GM18508 (cell line): ENCODE data around the gene TNNI2.

Experiments
- ATAC-seq: cut with Tn5 transposase; IDR thresholded peaks from one replicate; pipeline ENCODE4 v1.9.1; 2021; ENCODE audit warnings: moderate number of reproducible peaks; ENCODE audit not compliant: insufficient read depth, unreplicated experiment

Gene TNNI2

DNA sequence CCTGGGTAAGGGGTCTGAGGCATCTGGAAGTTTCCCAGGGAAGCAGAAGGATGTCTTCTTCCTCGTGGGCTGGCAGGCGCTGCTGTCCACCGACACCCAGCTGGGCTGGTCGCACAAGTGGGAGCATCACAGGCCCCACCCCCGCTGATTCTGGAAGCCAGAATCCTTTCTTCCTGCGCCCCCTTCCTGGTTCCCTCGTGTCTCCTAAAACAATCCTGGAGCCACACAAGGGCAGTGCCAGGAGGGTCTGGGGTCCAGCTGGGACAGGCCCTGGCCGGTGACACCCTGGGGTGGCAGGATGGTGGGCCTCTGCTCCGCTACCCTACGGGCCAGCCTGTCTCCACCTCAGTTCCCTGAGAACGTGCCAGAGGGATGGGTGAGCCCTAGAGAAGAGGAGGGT is 18.3 kb downstream of the TNNI2 start:
- no peak for ATAC-seq

DNA sequence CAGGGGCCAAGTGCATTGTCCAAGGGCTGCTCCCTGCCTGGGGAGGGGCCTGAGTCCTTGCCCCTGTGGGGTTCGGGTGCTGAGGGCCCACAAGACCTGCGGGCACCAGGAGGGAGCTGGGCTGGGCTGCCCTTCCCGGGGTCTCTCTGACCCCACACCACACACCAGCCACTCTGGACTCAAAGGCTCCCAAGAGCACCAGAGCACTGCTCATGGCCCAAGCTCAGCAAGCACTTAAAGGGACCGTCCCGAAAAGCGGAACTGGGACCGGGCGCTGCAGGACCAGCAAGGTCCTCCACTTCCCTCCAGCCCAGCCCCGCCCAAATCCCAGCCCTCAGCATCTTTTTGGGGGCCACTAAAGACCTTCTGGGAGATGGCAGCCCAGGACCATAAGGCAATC is 19.4 kb downstream of the TNNI2 start:
- no peak for ATAC-seq

GRCh38 chr11:1858576-1858975 is 19.8 kb downstream of the TNNI2 start:
- ATAC-seq = no peak

DNA sequence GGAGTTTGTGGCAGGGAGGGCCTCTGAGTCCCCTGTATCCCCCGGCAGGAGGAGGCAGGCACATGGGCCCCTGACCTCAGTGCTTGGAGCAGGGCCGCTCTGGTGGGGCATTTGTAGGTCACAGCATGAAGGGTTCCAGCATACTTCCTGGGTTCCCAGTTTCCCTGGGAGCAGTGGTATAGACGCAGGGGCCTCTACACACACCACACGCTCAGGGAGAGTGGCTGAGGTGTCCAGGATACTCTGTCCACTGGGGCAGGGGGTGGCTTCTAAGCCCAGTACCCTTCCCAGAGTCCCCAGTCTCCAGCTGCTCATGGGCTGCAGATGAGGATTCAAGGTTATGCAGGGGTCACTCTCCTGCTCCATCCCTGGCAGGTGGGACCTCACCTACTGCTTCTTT is 20.2 kb downstream of the TNNI2 start:
- no peak for ATAC-seq

DNA sequence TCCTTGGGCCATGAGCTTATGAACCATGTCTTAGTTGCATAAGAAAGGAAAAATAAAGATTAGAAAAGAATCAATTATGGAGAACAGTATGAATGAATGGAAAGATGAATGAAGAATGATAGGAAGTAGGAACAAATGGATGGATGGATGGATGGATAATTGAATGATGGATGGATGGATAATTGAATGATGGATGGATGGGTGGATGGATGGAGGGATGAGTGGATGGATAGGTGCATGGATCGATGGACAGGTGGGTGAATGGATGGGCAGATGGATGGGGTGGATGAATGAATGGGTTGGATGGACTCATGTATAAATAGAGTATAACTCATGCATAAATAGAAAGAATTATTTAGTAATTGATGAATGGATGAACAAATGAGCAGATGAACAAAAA is 21.3 kb downstream of the TNNI2 start:
- no peak for ATAC-seq

DNA sequence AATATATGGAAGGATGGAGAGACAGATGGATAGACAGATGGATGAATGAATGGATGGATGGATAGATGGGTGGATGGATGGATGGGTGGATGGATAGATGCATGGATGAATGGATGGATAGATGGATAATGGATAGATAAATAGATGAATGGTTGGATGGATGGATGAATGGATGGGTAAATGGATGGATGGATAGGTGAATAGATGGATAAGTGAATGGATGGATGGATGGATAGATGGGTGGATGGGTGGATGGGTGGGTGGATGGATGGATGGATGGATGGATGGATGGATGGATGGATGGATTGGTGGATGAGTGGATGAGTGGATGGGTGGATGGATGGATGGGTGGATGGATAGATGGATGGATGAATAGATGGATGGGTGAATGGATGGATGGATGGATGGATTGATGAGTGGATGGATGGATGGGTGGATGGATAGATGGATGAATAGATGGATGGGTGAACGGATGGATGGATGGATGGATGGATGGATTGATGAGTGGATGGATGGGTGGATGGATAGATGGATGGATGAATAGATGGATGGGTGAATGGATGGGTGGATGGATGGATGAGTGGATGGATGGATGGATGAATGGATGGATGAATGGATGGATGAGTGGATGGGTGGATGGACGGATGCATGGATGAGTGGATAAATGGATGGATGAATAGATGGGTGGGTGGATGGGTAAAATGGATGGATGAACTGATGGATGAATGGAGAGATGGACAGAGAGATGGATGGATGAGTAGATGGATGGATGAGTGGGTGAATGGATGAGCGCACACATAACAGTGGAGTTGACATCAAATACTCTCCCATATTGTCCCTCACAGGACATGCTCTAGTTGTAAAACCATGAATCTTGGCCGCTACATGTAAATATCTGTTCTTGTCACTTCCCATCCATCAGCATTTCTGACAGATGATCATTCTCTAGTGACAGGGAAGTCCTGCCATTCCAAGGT is 22.9 kb downstream of the TNNI2 start:
- no peak for ATAC-seq

DNA sequence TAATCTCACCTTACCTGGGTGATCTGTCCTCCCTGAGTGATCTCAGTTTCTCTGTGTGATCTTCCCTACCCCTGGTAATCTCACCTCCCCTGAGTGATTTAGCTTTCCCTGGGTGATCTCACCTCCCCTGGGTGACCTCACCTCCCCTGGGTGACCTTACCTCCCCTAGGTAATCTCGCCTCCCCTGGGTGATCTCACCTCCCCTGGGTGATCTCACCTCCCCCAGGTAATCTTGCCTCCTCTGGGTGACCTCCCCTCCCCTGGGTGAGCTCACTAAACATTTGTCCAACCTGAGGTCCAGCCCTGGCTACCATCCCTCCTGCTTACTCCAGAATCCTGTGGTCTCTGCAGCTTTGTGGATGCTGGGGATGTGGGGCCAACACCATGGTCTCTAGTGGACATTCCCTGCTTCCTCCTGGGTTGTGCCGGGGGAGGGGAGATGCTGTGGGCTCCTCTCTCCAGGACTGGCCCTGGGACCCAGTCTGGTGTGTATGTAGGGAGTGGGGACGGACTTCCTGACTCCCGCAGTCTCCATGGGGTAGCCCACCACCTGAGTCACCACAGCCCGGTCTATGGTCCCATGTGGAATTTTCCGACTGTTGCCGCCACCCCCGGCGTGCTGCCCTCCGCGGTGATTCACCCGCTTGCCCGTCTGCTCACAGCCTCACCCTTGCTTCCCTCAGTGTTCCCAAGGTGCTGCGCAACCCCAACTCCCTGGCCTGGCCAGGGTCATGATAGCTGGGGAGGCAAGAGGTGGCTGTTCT is 24.0 kb downstream of the TNNI2 start:
- no peak for ATAC-seq

GRCh38 chr11:1863352-1864216 is 24.8 kb downstream of the TNNI2 start:
- no peak for ATAC-seq

DNA sequence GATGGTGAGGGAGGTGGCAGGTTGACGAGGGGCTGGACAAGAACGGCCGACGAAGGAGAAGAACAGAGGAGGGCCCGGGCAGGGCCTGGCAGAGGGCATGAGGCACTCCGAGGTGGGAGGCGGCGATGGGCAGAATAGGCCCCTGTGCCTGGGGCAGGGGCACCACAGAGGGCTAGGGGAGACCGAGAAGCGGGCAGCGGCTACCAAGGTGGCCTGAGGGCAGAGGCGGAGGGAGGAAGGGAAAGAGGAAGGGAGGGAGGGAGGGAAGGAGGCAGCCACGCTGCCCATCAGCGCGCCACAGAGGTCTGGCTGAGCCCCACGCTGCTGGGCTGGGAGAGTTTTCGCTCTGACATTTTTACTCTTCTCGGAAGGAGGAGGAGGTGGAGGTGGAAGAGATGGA is 25.4 kb downstream of the TNNI2 start:
- ATAC-seq = no peak

GRCh38 chr11:1864831-1865665 is 26.3 kb downstream of the TNNI2 start:
- ATAC-seq = no peak

DNA sequence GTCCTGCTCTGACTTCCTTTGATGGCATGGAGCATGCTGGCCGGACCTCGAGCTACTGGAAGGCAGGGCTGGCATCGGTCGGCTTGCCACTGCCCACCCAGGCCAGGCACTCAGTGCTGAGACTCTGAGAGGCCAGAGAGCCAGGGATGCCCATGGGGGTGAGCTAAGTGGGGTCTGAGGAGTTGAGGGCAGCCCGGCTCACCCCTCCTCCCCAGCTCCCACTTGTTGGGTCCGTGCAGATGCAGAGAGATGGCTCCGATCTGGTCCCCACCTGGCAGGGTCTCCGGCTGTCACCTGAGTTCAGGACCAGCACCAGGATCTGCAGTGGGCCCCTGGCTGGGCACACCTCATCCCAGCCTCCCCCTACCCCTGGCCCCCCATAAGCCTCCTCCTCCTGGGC is 27.4 kb downstream of the TNNI2 start:
- ATAC-seq = no peak

GRCh38 chr11:1866776-1867175 is 28.0 kb downstream of the TNNI2 start:
- no peak for ATAC-seq

DNA sequence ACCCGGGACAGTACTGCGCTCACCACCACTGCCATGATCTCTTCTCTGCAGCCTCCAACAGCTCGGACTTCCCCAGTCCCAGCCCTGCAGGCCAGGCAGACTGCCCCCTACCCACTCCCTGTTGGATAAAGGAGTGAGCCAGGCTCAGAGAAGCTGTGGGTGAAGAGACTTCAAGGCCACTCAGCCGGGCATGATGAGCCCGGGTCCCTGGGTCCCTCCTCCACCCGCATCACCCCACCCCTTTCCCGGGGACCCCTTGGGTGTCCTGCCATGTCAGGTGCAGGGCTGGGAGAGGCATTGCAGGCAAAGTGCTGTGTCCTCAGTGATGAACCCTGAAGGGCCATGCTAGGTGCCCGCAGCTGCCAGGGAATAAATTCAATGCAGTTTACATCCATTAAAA is 28.6 kb downstream of the TNNI2 start:
- ATAC-seq = no peak

GRCh38 chr11:1868056-1868635 is 29.4 kb downstream of the TNNI2 start:
- no peak for ATAC-seq

DNA sequence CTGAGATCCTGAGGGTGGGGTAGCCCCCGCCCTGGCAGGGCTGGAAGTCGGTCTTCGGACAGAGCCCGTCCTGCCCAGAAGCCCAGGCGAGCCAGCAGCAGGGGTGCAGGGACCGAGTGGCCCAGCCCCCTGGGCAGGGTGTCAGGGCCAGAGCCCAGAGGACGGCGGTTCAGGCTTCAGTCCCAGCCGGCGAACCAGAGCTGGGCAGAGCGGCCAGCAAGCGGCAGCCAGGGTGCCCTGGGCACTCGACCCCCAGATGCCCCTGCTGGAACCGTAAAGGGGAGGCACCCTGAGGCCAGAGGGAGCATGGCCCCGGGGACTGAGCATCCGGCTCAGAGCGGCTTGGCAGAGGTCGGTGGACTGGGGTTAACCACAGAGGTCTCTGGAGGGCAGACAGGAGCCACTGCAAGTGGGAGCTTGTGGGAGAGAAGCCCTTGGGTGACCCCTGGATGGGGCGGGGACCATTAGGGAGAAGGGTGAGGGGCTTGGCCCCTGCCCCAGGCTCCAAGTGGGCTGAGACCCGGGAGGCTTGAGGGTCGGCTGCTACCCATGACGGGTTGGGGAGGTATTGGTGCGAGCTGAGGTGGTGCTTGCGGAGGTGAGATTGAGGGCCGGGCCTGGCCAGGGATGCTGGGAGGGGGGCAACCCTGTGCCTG is 30.0 kb downstream of the TNNI2 start:
- ATAC-seq = no peak

DNA sequence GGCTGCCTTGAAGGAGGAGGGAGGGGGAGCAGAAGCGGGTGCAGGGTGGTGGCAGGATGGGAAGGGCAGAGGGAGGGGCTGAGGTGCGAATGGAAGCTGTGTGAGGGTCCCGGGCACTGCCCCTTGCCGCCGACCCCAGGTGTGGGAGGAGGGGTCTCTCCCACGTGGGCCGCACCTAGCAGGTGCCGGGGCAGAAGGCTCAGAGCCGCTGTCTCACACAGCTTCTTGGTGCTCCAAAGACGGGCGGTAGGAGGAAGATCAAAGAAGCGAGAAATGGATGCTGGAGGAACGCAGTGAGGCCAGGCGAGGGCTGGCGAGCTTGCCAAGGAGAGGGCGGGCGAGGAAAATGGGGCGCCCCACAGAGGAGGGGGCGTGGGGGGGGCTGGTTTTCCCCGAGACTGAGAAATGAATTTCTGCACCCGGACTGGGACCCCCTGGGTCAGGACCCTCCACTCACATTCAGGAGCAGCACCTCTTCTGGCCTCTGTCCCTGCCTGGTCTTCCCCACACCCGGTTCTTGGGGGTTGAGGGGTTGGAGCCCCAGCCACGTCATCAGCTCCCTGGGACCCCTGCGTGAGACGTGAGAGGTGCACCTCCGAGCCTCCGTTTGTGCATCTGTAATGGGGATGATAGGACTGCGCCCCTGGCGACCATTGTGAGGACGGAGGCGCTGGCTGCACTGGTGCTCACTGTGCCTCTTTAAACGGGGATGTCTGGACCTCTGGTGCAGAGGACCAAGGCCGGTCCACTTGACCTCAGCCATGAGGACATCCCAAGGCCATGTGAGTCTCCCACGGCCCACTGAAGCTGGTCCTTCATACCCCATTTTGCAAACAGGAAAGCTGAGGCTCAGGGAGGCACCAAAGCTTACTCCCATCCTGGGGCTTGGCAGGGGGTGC is 30.9 kb downstream of the TNNI2 start:
- ATAC-seq = no peak

DNA sequence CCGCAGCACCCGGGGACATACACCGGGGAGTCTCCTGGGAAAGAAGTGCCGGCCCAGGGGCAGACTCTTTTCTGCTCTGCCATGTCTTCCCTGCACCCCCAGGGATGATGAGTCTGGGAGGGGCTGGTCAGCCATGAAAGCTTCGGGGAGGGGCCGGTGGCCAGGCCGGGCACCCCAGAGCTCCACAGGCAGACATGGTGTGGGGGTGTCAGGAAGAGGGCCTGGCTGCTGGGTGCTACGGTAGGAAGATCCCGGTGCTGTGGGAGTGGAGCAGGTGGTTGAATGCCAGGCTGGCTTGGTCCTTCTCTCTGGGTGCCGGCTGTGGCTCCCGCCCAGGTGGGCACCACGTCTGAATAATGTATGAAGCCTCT is 31.5 kb downstream of the TNNI2 start:
- no peak for ATAC-seq
